Gastrocnemius medialis (tissue), 4 donors: ENCODE measurements around the gene SRSF2. TPM values are rescaled to one million over a fixed set of nuclear protein-coding genes. Genes with fewer than 3 reads are reported as not detected.
"Not testable (repeated sequence)": the region's sequence is repeated elsewhere in the genome, so short reads cannot be mapped to it uniquely, and the experiment has no call there.

Experiments used
- ATAC-seq, 2 donors: fragments of 150-250 bp; one replicate each; pipeline ENCODE4 v1.9.1; 2016
- DNase-seq, 2 donors: peaks; one replicate each; pipeline ENCODE4 v3.0.0-alpha.2; 2019
- H3K27ac ChIP-seq, 4 donors: fragments of 200-600 bp; sonication (generic); 1 replicate in 1 of 4; 2 replicates in 3 of 4; pipeline ENCODE4 v1.5.1; 2016 to 2018; ENCODE audit warnings: mild to moderate bottlenecking in 2 of 4, moderate library complexity in 1 of 4
- H3K27me3 ChIP-seq, 3 donors: fragments of 200-600 bp; sonication (generic) in 2 of 3; 1 replicate in 1 of 3; 2 replicates in 2 of 3; pipeline versions ENCODE4 v1.5.1 to v1.6.0; 2016 to 2019; ENCODE audit warnings: mild to moderate bottlenecking in 1 of 3, moderate library complexity in 1 of 3
- H3K36me3 ChIP-seq, 2 donors: fragments of 200-600 bp; sonication (generic) in 1 of 2; one replicate each; pipeline ENCODE4 v1.5.1; 2017 to 2018
- H3K4me1 ChIP-seq, 2 donors: fragments of 200-600 bp; sonication (generic) in 1 of 2; one replicate each; pipeline ENCODE4 v1.5.1; 2016 to 2017; ENCODE audit warnings: mild to moderate bottlenecking in 2 of 2
- H3K4me3 ChIP-seq, 4 donors: fragments of 200-600 bp; sonication (generic) in 3 of 4; 1 replicate in 1 of 4; 2 replicates in 3 of 4; pipeline ENCODE4 v1.5.1; 2016 to 2019; ENCODE audit warnings: mild to moderate bottlenecking in 2 of 4
- H3K9me3 ChIP-seq, 3 donors: fragments of 200-600 bp; sonication (generic) in 2 of 3; 1 replicate in 1 of 3; 2 replicates in 2 of 3; pipeline ENCODE4 v1.5.1; 2016 to 2019
- CTCF ChIP-seq, 5 experiments: fragments of 450-650 bp in 3 of 5; fragments of 200-600 bp in 2 of 5; sonication (generic) in 2 of 5; IDR thresholded peaks in 4 of 5; conservative IDR thresholded peaks in 1 of 5; 1 replicate in 4 of 5; 2 replicates in 1 of 5; pipeline ENCODE4 v1.5.1; 2016 to 2019; ENCODE audit warnings: antibody characterized with exemption in 5 of 5, mild to moderate bottlenecking in 3 of 5, moderate library complexity in 3 of 5
- POLR2A ChIP-seq, 2 donors: fragments of 450-650 bp; IDR thresholded peaks; one replicate each; pipeline ENCODE4 v1.6.1; 2017; ENCODE audit warnings: antibody characterized with exemption in 2 of 2, mild to moderate bottlenecking in 2 of 2, moderate library complexity in 2 of 2
- in situ Hi-C, 4 donors: fragments of 200-750 bp; cut with MboI; loops; one replicate each; pipeline versions ENCODE4 v1.15.0 to v1.8.0; 2017; ENCODE audit warnings: low sequenced_read_pairs in 4 of 4
- intact Hi-C: fragments of 100-400 bp; cut with DNase I; formaldehyde crosslinking; loops from one replicate; pipeline ENCODE4 v1.15.1; 2023; ENCODE audit warnings: low total_unique reads
- total RNA-seq, 4 donors: library from RNA; depleted of rRNA; stranded (reverse); fragments of >200 nt; gene quantifications; one replicate each; pipeline versions ENCODE4 v1.1.0 to v1.2.3, GENCODE V29; 2016

The SRSF2 gene
- total RNA-seq, 4 donors from 2014 or later = 75.0 to 148 (median 90.4) TPM

- peak overlapping the region; percentile 44 to 55 (median 48) for H3K4me3 ChIP-seq
Measured at GRCh38 chr17:76700270-76700616, 36.9 kb downstream of the SRSF2 start.

GRCh38 chr17:76698466-76698977 is 38.6 kb downstream of the SRSF2 start:
- H3K27me3 ChIP-seq, intact Hi-C loops, DNase-seq, ATAC-seq, in situ Hi-C loops, H3K36me3 ChIP-seq, H3K9me3 ChIP-seq, H3K4me3 ChIP-seq: not testable (repeated sequence)
- H3K4me1 ChIP-seq = peaks cover 56 to 68% of the 10 kb centered on the region in 2 donors
- H3K27ac ChIP-seq = peak overlapping the region; percentile 88 to 92 (median 88)

More at GRCh38 chr17:76700270-76700616, 36.9 kb downstream of the SRSF2 start:
- H3K4me1 ChIP-seq = peaks cover 55 to 74% of the 10 kb centered on the region in 2 donors
- intact Hi-C loops (no loop called here), in situ Hi-C loops (loop anchor here in 1 of 4 donors (25.0 kb wide), 1 partner anchor 138 kb away; a partner anchor contains a TSS)
- H3K36me3 ChIP-seq = no peaks in the 10 kb centered on the region
- no peaks in the 10 kb centered on the region for H3K9me3 ChIP-seq
- H3K27ac ChIP-seq = peak overlapping the region; percentile 88 to 92 (median 88)
- no peaks in the 10 kb centered on the region for H3K27me3 ChIP-seq
- DNase-seq (no peak), ATAC-seq (peak; percentile 67 to 75)
- TF ChIP-seq CTCF (IDR thresholded peaks at IDR 0.05 in 4 of 5, conservative IDR thresholded peaks at IDR 0.05 in 1 of 5) = no peak
- TF ChIP-seq POLR2A (IDR thresholded peaks at IDR 0.05) = no peak

GRCh38 chr17:76697702-76698465 is 39.2 kb downstream of the SRSF2 start:
- DNase-seq = no peak
- no peaks in the 10 kb centered on the region for H3K9me3 ChIP-seq

GRCh38 chr17:76696763-76697701 is 40.1 kb downstream of the SRSF2 start:
- peaks cover 56 to 63% of the 10 kb centered on the region in 2 donors for H3K4me1 ChIP-seq
- H3K36me3 ChIP-seq = no peaks in the 10 kb centered on the region
- H3K27me3 ChIP-seq = no peaks in the 10 kb centered on the region
- DNase-seq (peak; percentile 42 to 78), ATAC-seq (peak; percentile 42 to 50)
- TF ChIP-seq POLR2A (IDR thresholded peaks at IDR 0.05) (peak in 1 of 2 donors; percentile 20), CTCF (IDR thresholded peaks at IDR 0.05 in 4 of 5, conservative IDR thresholded peaks at IDR 0.05 in 1 of 5) (no peak)
- in situ Hi-C loops (no loop called here), intact Hi-C loops (no loop called here)
- no peak overlapping the region for H3K4me3 ChIP-seq
- H3K9me3 ChIP-seq = no peaks in the 10 kb centered on the region
- H3K27ac ChIP-seq = peak overlapping the region; percentile 65 to 88 (median 76)

More at GRCh38 chr17:76697702-76698465, 39.2 kb downstream of the SRSF2 start:
- in situ Hi-C loops (no loop called here), intact Hi-C loops (no loop called here)
- Histone ChIP-seq H3K27me3 (no peaks in the 10 kb centered on the region), H3K27ac (peak overlapping the region; percentile 65 to 88 (median 76)), H3K36me3 (no peaks in the 10 kb centered on the region), H3K4me3 (no peak overlapping the region), H3K4me1 (peaks cover 56 to 68% of the 10 kb centered on the region in 2 donors)
- no peak for ATAC-seq
- TF ChIP-seq POLR2A (IDR thresholded peaks at IDR 0.05) (no peak), CTCF (IDR thresholded peaks at IDR 0.05 in 4 of 5, conservative IDR thresholded peaks at IDR 0.05 in 1 of 5) (no peak)
